Duodenal mucosa (tissue), 2 donors: ENCODE data around the gene CDCA3.
A peak's percentile ranks its signal among the peaks of the same experiment; 100 is the strongest.
"Not testable (repeated sequence)": the region's sequence is repeated elsewhere in the genome, so short reads cannot be mapped to it uniquely, and the experiment has no call there.

ENCODE experiments used
- H3K27ac ChIP-seq: one replicate; pipeline ENCODE4 v1.7.0; 2013; ENCODE audit warnings: low read depth, low read length
- H3K27me3 ChIP-seq, 2 donors: one replicate each; pipeline ENCODE4 v1.7.0; 2013; ENCODE audit warnings: low read length in 2 of 2, control low read depth in 1 of 2; ENCODE audit not compliant: insufficient read depth in 2 of 2, control insufficient read depth in 1 of 2
- H3K36me3 ChIP-seq, 2 donors: one replicate each; pipeline ENCODE4 v1.7.0; 2013; ENCODE audit warnings: low read length in 2 of 2, control low read depth in 1 of 2; ENCODE audit not compliant: insufficient read depth in 2 of 2, control insufficient read depth in 1 of 2
- H3K4me1 ChIP-seq, 2 donors: one replicate each; pipeline ENCODE4 v1.7.0; 2013; ENCODE audit warnings: low read length in 2 of 2, control low read depth in 1 of 2; ENCODE audit not compliant: insufficient read depth in 2 of 2, control insufficient read depth in 1 of 2
- H3K4me3 ChIP-seq, 2 donors: one replicate each; pipeline ENCODE4 v1.7.0; 2013; ENCODE audit warnings: low read length in 2 of 2, low read depth in 1 of 2
- H3K9ac ChIP-seq, 2 donors: one replicate each; pipeline ENCODE4 v1.7.0; 2013; ENCODE audit warnings: low read length in 2 of 2, low read depth in 1 of 2
- H3K9me3 ChIP-seq, 2 donors: one replicate each; pipeline ENCODE4 v1.7.0; 2013; ENCODE audit warnings: low read length in 2 of 2, control low read depth in 1 of 2; ENCODE audit not compliant: control insufficient read depth in 1 of 2

Gene CDCA3

DNA sequence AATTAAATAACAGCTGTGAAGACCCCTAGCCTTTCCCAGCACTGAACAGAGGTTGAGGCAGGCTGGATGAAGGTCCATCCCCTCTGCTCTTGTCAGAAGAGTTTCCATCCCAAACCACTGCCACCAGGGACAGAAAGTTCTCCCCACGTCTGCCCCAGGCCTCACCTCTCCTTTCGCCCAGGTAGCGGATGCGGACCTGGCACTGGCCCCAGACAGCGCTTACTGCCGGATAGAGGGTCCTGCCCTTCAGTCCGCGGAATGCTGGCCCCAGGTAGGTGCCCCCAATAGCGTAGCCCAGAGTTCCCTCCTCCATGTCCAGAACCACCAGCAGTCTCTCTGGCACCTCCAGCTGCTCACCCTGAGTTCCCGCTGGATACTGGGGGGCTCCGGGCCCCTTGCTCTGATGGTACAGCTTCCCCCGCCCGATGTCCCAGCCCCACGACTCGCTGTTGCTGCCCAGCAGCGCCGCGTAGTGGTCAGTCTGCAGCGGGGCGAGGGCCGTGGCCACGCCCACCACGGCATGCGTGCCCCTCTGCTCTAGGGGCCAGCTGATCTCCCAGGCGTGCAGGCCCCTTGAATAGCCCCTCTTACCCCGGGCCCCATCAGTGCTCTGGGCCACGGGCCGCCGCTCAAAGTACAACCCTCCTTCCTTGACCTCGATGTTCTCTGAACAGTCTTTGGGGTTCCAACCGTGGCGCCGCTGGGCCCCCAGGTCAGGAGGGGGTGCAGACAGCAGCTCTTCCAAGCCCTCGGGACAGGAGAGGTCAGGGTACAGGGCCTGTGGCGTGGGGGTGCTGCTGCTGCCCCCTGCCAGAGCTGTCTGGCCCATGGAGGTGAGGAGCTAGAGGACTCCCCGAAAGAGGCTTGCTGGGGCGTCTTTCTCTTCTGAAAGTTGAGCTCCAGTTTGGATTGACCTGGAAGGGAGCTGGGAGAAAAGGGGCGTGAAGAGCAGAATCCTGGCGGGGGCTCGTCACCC lies 21.3 kb upstream of the CDCA3 start:
- Histone ChIP-seq H3K4me3 (peak overlapping the region; percentile 75 to 94), H3K27me3 (no peaks in the 10 kb centered on the region), H3K27ac (peak overlapping the region; percentile 79), H3K9ac (peak overlapping the region; percentile 91 to 94), H3K36me3 (peaks cover 15 to 20% of the 10 kb centered on the region in 2 donors), H3K9me3 (no peaks in the 10 kb centered on the region), H3K4me1 (peaks cover 40 to 48% of the 10 kb centered on the region in 2 donors)

DNA sequence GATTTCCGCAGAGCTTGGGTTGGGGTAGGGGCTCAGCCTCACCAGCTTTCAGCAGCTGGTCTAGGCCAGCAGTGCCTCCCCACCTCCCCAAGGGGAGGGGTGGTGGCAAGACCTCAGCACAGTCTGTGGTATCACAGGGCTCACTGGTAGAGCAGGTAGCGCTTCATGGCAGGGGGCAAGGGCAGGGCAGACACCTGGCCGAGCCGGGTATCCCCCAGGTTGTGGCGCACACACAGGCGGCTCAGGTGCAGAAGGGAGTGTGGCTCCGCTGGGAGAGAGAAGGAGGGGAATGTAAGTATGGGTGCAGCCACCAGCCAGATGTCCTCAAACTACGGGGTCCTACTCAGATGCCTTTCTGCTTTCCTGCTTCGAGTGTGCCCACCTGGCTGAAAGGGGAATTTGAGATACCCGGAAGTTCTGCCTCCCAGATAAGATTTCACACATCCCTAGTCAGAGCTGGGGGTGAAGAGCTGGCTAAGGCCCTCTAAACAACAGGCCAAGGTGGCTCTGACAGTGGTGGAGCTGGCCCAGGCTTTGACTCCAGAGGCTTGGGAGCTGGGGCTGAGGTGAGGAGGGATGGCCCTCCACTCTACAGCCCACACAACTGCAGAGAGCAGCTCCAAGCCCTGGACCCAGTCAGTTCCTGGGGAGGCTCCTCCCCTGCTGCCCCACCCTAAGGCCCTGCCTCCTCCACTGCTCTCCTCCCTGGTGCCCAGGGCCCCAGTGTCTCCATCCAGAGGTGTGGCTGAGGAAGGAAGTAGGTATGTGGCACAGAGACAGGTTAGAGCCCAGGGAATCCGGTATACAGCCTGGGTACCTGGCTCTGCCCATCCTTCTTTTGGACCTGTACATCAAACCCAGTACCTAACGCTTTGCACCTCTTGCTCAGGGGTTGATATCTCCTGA lies 20.2 kb upstream of the CDCA3 start:
- H3K27me3 ChIP-seq, result no peaks in the 10 kb centered on the region
- peaks cover 47 to 48% of the 10 kb centered on the region in 2 donors for H3K4me1 ChIP-seq
- H3K9me3 ChIP-seq, result no peaks in the 10 kb centered on the region
- H3K9ac ChIP-seq, result peak overlapping the region; percentile 91 to 94
- H3K27ac ChIP-seq, result no peak overlapping the region
- peak overlapping the region; percentile 75 to 94 for H3K4me3 ChIP-seq
- peaks cover 15 to 20% of the 10 kb centered on the region in 2 donors for H3K36me3 ChIP-seq

DNA sequence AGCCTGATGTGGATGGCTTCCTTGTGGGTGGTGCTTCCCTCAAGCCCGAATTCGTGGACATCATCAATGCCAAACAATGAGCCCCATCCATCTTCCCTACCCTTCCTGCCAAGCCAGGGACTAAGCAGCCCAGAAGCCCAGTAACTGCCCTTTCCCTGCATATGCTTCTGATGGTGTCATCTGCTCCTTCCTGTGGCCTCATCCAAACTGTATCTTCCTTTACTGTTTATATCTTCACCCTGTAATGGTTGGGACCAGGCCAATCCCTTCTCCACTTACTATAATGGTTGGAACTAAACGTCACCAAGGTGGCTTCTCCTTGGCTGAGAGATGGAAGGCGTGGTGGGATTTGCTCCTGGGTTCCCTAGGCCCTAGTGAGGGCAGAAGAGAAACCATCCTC lies 19.2 kb upstream of the CDCA3 start:
- Histone ChIP-seq H3K4me1 (peaks cover 47 to 48% of the 10 kb centered on the region in 2 donors), H3K9ac (peak overlapping the region; percentile 8 to 75), H3K36me3 (peaks cover 15 to 24% of the 10 kb centered on the region in 2 donors)
- not testable (repeated sequence) for H3K9me3 ChIP-seq, H3K27ac ChIP-seq, H3K4me3 ChIP-seq, H3K27me3 ChIP-seq

DNA sequence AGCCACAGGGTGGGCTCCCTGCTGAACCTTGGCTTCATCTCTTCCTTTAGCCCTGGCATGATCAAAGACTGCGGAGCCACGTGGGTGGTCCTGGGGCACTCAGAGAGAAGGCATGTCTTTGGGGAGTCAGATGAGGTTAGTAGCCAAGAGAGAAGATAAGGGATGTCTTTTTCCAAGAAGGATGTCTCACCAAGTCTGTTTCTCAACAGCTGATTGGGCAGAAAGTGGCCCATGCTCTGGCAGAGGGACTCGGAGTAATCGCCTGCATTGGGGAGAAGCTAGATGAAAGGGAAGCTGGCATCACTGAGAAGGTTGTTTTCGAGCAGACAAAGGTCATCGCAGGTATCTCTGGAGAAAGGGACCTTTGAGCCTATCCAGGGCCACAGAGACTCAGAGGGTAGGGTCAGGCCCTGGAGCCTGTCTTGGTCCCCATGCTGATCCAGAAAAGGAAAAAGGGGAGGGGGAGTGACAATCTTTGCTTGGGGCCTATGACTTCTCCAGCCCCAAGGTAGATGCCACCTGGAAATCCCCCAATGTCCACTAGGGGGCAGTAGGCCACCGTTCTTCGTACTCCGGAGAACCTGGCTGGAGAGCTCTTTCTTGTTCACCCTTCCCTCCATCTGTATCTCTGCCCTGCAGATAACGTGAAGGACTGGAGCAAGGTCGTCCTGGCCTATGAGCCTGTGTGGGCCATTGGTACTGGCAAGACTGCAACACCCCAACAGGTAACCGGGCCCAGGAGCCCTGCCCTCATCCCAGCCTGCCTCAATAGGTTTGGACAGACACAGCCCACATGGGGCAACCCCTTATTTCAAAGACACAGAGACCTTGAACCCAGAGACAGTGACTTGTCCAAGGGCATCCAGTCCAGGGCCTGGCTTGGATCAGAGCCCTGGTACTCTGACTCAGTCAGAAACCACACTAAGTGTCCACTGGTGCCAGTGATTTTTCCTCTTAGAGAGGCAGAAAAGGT lies 18.2 kb upstream of the CDCA3 start:
- peaks cover 47 to 48% of the 10 kb centered on the region in 2 donors for H3K4me1 ChIP-seq
- H3K9ac ChIP-seq, result peak overlapping the region; percentile 75 to 81
- H3K27ac ChIP-seq, result peak overlapping the region; percentile 8
- H3K4me3 ChIP-seq, result peak overlapping the region; percentile 80 to 94
- H3K27me3 ChIP-seq, result no peaks in the 10 kb centered on the region
- H3K9me3 ChIP-seq, result no peaks in the 10 kb centered on the region
- H3K36me3 ChIP-seq, result peaks cover 22 to 33% of the 10 kb centered on the region in 2 donors

DNA sequence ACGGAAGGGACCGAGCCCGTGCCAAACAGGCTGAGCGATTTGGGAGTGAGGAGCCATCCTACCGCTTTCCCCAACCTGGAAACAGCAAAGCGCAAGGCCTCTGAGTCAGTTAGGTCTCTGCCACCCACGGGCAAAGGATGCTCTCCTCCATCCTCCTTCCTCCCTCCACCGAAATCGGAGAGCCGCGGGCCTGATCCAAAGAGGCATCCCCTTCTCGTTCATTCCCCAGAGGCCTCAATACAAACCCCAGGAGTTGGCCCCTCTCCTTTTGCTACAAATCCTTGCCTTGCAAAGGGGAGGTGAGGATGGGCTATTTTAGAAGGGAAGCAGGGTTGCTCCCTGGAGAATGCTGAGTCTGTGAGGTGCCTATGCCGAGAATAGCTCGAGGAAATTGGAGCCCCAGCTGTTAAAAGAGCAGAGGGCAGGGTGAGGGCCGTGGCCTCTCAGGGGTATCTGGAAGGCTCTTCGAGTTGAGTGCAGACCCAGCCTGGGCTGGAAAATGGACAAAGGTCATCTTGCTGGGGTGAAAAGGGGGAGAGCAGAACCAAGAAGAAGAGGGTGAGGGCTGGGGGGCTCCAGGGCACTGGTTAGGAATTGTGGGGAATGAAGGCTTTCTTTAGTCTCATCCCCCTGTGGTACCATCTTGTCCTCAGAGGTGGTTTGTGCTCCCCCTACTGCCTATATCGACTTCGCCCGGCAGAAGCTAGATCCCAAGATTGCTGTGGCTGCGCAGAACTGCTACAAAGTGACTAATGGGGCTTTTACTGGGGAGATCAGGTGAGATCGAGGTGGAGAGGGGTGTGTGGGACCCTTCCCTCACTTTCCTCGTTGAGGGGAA lies 17.3 kb upstream of the CDCA3 start:
- peaks cover 45 to 47% of the 10 kb centered on the region in 2 donors for H3K4me1 ChIP-seq
- peak overlapping the region; percentile 80 to 94 for H3K4me3 ChIP-seq
- peaks cover 25 to 41% of the 10 kb centered on the region in 2 donors for H3K36me3 ChIP-seq
- H3K27ac ChIP-seq, result peak overlapping the region; percentile 94
- H3K9me3 ChIP-seq, result no peaks in the 10 kb centered on the region
- peak overlapping the region; percentile 75 to 81 for H3K9ac ChIP-seq
- H3K27me3 ChIP-seq, result no peaks in the 10 kb centered on the region

DNA sequence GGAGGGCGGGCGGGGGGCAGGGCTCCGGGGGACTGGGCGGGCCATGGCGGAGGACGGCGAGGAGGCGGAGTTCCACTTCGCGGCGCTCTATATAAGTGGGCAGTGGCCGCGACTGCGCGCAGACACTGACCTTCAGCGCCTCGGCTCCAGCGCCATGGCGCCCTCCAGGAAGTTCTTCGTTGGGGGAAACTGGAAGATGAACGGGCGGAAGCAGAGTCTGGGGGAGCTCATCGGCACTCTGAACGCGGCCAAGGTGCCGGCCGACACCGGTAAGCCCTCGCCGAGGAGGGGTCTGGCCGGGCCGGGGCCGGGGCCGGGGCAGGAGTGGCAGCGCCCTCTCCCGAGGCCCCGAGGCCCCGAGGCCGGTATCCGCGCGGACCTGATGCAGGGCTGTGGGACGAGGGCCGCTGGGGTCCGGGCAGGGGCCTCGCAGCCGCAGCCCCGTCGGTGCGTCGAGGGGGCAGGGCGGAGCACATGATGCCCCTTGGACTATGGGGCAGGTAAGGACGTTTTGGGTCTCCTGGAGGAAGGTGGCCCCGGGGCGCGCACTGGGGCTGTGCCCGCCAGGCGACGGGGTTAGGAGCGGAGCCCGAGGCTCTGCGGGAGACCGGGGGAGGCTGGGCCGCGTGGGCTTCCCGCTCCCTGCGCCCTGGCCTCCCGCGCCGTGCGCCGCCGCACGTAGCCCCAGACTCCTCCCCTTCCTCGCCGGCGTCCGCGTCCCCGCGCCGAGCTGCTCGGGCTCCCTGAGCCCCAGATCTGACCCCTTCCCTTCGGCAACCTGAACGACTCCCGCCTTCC lies 16.5 kb upstream of the CDCA3 start, which contains the start of gene TPI1:
Gene TPI1 (plus strand): TSS at position 119 of the 798 bp plus-strand sequence. CDS start 36 bp downstream, at position 155.
- peak within 1 kb of the TSS; percentile 94 for H3K27ac ChIP-seq
- H3K27me3 ChIP-seq, result no peaks in the 10 kb centered on the region
- H3K9ac ChIP-seq, result peak within 1 kb of the TSS; percentile 81 to 82
- peak within 1 kb of the TSS; percentile 80 to 94 for H3K4me3 ChIP-seq
- H3K9me3 ChIP-seq, result no peaks in the 10 kb centered on the region
- H3K4me1 ChIP-seq, result peaks cover 45 to 47% of the 10 kb centered on the region in 2 donors
- peaks cover 32 to 49% of the 10 kb centered on the region in 2 donors for H3K36me3 ChIP-seq

DNA sequence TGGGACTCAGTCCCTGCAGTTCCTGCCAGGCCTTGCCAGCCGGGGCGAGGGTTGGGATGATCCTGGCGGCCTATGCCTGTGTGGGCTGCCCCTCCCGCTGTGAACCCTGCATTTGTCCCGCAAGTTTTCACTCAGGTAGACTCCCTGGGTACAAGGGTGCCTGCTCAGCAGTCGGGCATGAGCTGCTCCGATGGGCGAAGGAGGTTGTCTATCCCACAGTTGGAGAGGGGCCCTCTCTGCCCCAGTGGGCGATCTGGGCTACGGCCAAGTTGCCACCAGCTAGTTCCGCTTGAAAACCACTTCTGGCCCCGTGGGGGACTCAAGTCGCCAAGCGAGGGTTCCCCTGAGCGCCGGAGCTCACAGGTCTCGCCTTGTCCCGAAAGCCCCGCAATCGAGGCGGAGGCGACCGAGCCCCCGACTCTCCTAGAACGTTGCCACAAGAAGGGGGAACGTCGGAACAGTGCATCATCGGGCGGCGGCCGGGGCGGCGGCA lies 15.9 kb upstream of the CDCA3 start:
- Histone ChIP-seq H3K9ac (peak overlapping the region; percentile 81 to 82), H3K36me3 (peaks cover 32 to 53% of the 10 kb centered on the region in 2 donors)

More for the DNA sequence above, 15.9 kb upstream of the CDCA3 start:
- H3K4me3 ChIP-seq, result peak overlapping the region; percentile 77 to 94
- peak overlapping the region; percentile 79 for H3K27ac ChIP-seq
- peaks cover 38 to 44% of the 10 kb centered on the region in 2 donors for H3K4me1 ChIP-seq
- H3K9me3 ChIP-seq, result no peaks in the 10 kb centered on the region
- H3K27me3 ChIP-seq, result no peaks in the 10 kb centered on the region
